Fibroblast of mammary gland (primary cell): ENCODE data around the gene HIF3A.
"Not testable (repeated sequence)": the region's sequence is repeated elsewhere in the genome, so short reads cannot be mapped to it uniquely, and the experiment has no call there.

Experiments
- DNase-seq: peaks from one replicate; pipeline ENCODE4 v3.0.0-alpha.2; 2010; ENCODE audit warnings: low read depth
- H3K4me3 ChIP-seq: 2 replicates; pipeline ENCODE4 v1.5.1; 2011; ENCODE audit warnings: low read depth, mild to moderate bottlenecking, low read length, moderate library complexity; ENCODE audit not compliant: control insufficient read depth
- CTCF ChIP-seq: conservative IDR thresholded peaks from 2 replicates; pipeline ENCODE4 v1.5.1; 2011; ENCODE audit warnings: low read depth, low read length, inconsistent platforms; ENCODE audit not compliant: control insufficient read depth, insufficient read depth

The HIF3A gene

GRCh38 chr19:46296722-46297461, at the start of gene HIF3A:
Gene HIF3A (plus strand): TSS chr19:46297042. CDS start chr19:46297077, 35 bp downstream.
- no peak for TF ChIP-seq CTCF
- H3K4me3 ChIP-seq = peak within 1 kb of the TSS; percentile 61
- peak; percentile 39 for DNase-seq

- DNase-seq = no peak
- H3K4me3 ChIP-seq = no peak overlapping the region
- TF ChIP-seq CTCF = no peak
Measured at GRCh38 chr19:46250076-46250735, 46.6 kb upstream of the HIF3A start.

- H3K4me3 ChIP-seq = no peak overlapping the region
- no peak for TF ChIP-seq CTCF
- DNase-seq = no peak
Measured at GRCh38 chr19:46251416-46251815, 45.4 kb upstream of the HIF3A start.

- DNase-seq = no peak
- TF ChIP-seq CTCF = no peak
- H3K4me3 ChIP-seq = no peak overlapping the region
Measured at GRCh38 chr19:46254776-46255175, 42.1 kb upstream of the HIF3A start.

GRCh38 chr19:46256855-46257254, 40.0 kb upstream of the HIF3A start:
- no peak overlapping the region for H3K4me3 ChIP-seq
- DNase-seq = peak; percentile 35
- no peak for TF ChIP-seq CTCF

- not testable (repeated sequence) for DNase-seq, H3K4me3 ChIP-seq
Measured at GRCh38 chr19:46261501-46261900, 35.3 kb upstream of the HIF3A start.

- peak; percentile 65 for DNase-seq
- not testable (repeated sequence) for H3K4me3 ChIP-seq
Measured at GRCh38 chr19:46262684-46263296, 34.1 kb upstream of the HIF3A start.

GRCh38 chr19:46264801-46265200, 32.0 kb upstream of the HIF3A start:
- not testable (repeated sequence) for DNase-seq, H3K4me3 ChIP-seq
